DOHH2 (cell line): ENCODE measurements around the gene ATG12.

Source experiments
- EZH2phosphoT487 ChIP-seq: fragments of 200-600 bp; sonication (generic); IDR thresholded peaks from 2 replicates; pipeline ENCODE4 v1.6.1; 2017; ENCODE audit warnings: borderline replicate concordance, mild to moderate bottlenecking, antibody characterized with exemption, low read length, moderate library complexity, mixed read lengths
- TF ChIP-seq, protein P1 (sequence below): fragments of 200-600 bp; sonication (generic); IDR thresholded peaks from one replicate; pipeline ENCODE4 v1.5.1; 2014; ENCODE audit warnings: antibody characterized with exemption, mild to moderate bottlenecking, low read depth, low read length; ENCODE audit not compliant: poor library complexity, severe bottlenecking

DNA sequence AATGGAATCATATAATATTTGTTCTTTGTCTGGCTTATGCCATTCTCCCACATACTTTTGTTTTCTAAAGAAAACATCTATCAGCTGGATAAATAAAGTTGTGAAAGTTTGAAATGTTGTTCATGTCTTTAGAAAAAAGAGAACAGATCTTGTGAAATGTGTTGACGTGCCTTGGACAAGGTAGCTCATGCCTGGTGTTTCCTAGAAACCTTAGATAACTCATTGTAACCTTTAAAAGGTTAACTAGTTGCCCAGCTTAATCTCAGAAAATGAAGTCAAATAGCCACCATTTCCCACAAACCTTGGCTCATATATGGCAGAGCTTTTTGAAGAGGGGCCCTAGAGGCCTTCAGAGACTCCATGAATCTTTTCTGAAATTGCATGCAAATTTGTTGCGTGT is 40.2 kb downstream of the ATG12 start:
- TF ChIP-seq, protein P1, sequence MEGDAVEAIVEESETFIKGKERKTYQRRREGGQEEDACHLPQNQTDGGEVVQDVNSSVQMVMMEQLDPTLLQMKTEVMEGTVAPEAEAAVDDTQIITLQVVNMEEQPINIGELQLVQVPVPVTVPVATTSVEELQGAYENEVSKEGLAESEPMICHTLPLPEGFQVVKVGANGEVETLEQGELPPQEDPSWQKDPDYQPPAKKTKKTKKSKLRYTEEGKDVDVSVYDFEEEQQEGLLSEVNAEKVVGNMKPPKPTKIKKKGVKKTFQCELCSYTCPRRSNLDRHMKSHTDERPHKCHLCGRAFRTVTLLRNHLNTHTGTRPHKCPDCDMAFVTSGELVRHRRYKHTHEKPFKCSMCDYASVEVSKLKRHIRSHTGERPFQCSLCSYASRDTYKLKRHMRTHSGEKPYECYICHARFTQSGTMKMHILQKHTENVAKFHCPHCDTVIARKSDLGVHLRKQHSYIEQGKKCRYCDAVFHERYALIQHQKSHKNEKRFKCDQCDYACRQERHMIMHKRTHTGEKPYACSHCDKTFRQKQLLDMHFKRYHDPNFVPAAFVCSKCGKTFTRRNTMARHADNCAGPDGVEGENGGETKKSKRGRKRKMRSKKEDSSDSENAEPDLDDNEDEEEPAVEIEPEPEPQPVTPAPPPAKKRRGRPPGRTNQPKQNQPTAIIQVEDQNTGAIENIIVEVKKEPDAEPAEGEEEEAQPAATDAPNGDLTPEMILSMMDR = no peak
- no peak for TF ChIP-seq EZH2phosphoT487
